Measurements from ENCODE around the gene S100A2. TPM values are rescaled to one million over a fixed set of nuclear protein-coding genes. Genes with fewer than 3 reads are reported as not detected.
A peak's percentile ranks its signal among the peaks of the same experiment; 100 is the strongest.

The S100A2 gene
- total and polyA plus RNA-seq, 2 experiments from 2014 or later: 0.66 to 0.89 TPM

DNA sequence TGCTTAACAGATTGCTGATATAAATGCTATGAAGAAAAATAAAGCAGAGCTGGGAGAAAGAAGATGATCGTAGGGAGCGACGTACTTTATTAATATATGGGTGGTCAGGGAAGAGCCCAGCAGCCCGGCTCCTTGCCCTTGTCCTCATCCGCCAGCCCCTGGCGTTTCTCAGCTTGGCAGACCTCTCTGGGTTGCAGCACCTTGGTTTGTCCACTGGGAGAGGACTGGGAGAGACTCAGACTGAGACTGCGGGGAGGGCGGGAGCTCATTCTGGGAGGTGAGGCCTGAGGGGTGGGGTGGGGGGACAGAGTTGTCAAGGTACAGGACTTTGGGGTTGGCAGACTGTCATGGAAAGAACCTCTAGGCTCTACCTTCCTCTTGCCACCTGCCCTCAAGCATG, 13.3 kb downstream of the S100A2 start:
- H3K27me3 ChIP-seq (ENCODE audit: insufficient read depth): no peaks in the 10 kb centered on the region
- no peaks in the 10 kb centered on the region for H3K36me3 ChIP-seq (ENCODE audit: insufficient read depth)
- no peak overlapping the region for H3K27ac Mint-ChIP-seq
- H3K36me3 Mint-ChIP-seq (ENCODE audit: low read depth): no peaks in the 10 kb centered on the region
- no peaks in the 10 kb centered on the region for H3K9me2 ChIP-seq (ENCODE audit: insufficient read depth)
- H3F3A ChIP-seq (replicated peaks; ENCODE audit: low read depth): no peaks in the 10 kb centered on the region
- ATAC-seq (peak; percentile 84), DNase-seq (ENCODE audit: low spot score) (peak; percentile 62)
- H3K4me3 Mint-ChIP-seq: no peak overlapping the region
- H3K4me2 ChIP-seq: no peak overlapping the region
- no peaks in the 10 kb centered on the region for H4K20me1 ChIP-seq (replicated peaks; ENCODE audit: insufficient read depth)
- TF ChIP-seq, protein P1, sequence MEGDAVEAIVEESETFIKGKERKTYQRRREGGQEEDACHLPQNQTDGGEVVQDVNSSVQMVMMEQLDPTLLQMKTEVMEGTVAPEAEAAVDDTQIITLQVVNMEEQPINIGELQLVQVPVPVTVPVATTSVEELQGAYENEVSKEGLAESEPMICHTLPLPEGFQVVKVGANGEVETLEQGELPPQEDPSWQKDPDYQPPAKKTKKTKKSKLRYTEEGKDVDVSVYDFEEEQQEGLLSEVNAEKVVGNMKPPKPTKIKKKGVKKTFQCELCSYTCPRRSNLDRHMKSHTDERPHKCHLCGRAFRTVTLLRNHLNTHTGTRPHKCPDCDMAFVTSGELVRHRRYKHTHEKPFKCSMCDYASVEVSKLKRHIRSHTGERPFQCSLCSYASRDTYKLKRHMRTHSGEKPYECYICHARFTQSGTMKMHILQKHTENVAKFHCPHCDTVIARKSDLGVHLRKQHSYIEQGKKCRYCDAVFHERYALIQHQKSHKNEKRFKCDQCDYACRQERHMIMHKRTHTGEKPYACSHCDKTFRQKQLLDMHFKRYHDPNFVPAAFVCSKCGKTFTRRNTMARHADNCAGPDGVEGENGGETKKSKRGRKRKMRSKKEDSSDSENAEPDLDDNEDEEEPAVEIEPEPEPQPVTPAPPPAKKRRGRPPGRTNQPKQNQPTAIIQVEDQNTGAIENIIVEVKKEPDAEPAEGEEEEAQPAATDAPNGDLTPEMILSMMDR (conservative IDR thresholded peaks at IDR 0.05; ENCODE audit: low read depth in 2 of 2): 0 out of 4 replicates have a peak, but pooled peaks have one; percentile 5 to 25
- TF ChIP-seq ZNF331 (CRISPR knock-in tag; IDR thresholded peaks at IDR 0.05; ENCODE audit: low read depth): no peak
- H2AFZ ChIP-seq: no peak overlapping the region
- no peak overlapping the region for H3K4me3 ChIP-seq
- peaks cover 38% of the 10 kb centered on the region for H3K4me1 Mint-ChIP-seq
- peaks cover 2% of the 10 kb centered on the region; the same call in 1 of the 2 replicates for H3K4me1 ChIP-seq (ENCODE audit: insufficient read depth)
- H3K27ac ChIP-seq (ENCODE audit: low read depth): no peak overlapping the region
- peaks cover 16% of the 10 kb centered on the region for H3K27me3 Mint-ChIP-seq (ENCODE audit: insufficient read depth, low read depth, poor library complexity)
- no peaks in the 10 kb centered on the region for H3K79me2 ChIP-seq (replicated peaks; ENCODE audit: insufficient read depth)
- H3K9me3 Mint-ChIP-seq: no peaks in the 10 kb centered on the region

DNA sequence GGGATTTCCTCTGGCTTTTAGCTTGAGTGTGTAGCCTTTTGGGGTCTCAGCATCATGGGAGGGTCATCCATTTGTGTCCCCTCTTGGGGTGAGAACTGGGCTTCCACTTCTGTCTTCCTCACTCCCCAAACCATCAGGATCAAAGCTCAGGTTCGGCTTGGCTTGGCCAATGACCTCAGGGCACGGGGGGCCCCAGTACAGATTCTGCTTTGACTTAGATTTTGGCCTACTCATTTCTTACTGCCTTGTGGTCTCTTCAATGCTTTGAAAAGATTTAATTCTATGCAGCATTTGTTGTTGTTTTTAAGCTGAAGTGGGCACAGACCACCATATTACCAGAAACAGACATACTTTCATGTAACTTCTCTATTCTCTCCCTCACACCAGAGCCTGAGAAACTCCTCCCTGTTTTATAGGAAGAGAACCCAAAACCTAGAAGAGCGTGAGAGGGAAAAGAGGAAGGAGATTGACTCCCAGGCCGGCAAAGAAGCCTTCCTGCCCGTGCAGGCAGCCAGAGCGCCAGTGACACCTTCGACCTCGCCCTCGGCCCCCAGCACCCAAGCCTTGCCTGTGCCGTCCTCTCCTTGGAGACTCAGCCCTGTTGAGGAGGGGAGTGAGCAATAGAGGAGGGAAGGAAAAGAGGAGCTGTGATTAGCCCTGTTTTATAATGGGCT, 14.7 kb downstream of the S100A2 start:
- Histone ChIP-seq H2AFZ (no peak overlapping the region), H3K4me1 (ENCODE audit: insufficient read depth) (peaks cover 6% of the 10 kb centered on the region; the same call in 1 of the 2 replicates), H3K4me2 (no peak overlapping the region), H3K79me2 (replicated peaks; ENCODE audit: insufficient read depth) (no peaks in the 10 kb centered on the region), H3K27me3 (ENCODE audit: insufficient read depth) (no peaks in the 10 kb centered on the region), H3K4me3 (no peak overlapping the region), H3K36me3 (ENCODE audit: insufficient read depth) (no peaks in the 10 kb centered on the region), H3K27ac (ENCODE audit: low read depth) (no peak overlapping the region), H4K20me1 (replicated peaks; ENCODE audit: insufficient read depth) (no peaks in the 10 kb centered on the region), H3F3A (replicated peaks; ENCODE audit: low read depth) (no peaks in the 10 kb centered on the region), H3K9me2 (ENCODE audit: insufficient read depth) (no peaks in the 10 kb centered on the region)
- Mint-ChIP-seq H3K27me3 (ENCODE audit: insufficient read depth, low read depth, poor library complexity) (peaks cover 18% of the 10 kb centered on the region), H3K4me1 (peaks cover 47% of the 10 kb centered on the region), H3K27ac (no peak overlapping the region), H3K36me3 (ENCODE audit: low read depth) (no peaks in the 10 kb centered on the region), H3K9me3 (no peaks in the 10 kb centered on the region), H3K4me3 (no peak overlapping the region)
- DNase-seq (ENCODE audit: low spot score): no peak
- no peak for ATAC-seq
- TF ChIP-seq POLR2AphosphoS5 (IDR thresholded peaks at IDR 0.05; ENCODE audit: low read depth) (no peak), NANOG (IDR thresholded peaks at IDR 0.05; ENCODE audit: borderline replicate concordance) (no peak), EZH2 (IDR thresholded peaks at IDR 0.05; ENCODE audit: low read depth, unreplicated experiment) (no peak), ZNF114 (CRISPR knock-in tag; IDR thresholded peaks at IDR 0.05) (no peak), EZH2phosphoT487 (IDR thresholded peaks at IDR 0.05; ENCODE audit: unreplicated experiment) (no peak), STAT1 (IDR thresholded peaks at IDR 0.05; ENCODE audit: unreplicated experiment) (no peak), CREB1 (CRISPR knock-in tag; IDR thresholded peaks at IDR 0.05; ENCODE audit: low read depth) (no peak), ZNF331 (CRISPR knock-in tag; IDR thresholded peaks at IDR 0.05; ENCODE audit: low read depth) (no peak)
- TF ChIP-seq, protein P2, sequence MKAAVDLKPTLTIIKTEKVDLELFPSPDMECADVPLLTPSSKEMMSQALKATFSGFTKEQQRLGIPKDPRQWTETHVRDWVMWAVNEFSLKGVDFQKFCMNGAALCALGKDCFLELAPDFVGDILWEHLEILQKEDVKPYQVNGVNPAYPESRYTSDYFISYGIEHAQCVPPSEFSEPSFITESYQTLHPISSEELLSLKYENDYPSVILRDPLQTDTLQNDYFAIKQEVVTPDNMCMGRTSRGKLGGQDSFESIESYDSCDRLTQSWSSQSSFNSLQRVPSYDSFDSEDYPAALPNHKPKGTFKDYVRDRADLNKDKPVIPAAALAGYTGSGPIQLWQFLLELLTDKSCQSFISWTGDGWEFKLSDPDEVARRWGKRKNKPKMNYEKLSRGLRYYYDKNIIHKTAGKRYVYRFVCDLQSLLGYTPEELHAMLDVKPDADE (IDR thresholded peaks at IDR 0.05): no peak
- TF ChIP-seq, protein P3, sequence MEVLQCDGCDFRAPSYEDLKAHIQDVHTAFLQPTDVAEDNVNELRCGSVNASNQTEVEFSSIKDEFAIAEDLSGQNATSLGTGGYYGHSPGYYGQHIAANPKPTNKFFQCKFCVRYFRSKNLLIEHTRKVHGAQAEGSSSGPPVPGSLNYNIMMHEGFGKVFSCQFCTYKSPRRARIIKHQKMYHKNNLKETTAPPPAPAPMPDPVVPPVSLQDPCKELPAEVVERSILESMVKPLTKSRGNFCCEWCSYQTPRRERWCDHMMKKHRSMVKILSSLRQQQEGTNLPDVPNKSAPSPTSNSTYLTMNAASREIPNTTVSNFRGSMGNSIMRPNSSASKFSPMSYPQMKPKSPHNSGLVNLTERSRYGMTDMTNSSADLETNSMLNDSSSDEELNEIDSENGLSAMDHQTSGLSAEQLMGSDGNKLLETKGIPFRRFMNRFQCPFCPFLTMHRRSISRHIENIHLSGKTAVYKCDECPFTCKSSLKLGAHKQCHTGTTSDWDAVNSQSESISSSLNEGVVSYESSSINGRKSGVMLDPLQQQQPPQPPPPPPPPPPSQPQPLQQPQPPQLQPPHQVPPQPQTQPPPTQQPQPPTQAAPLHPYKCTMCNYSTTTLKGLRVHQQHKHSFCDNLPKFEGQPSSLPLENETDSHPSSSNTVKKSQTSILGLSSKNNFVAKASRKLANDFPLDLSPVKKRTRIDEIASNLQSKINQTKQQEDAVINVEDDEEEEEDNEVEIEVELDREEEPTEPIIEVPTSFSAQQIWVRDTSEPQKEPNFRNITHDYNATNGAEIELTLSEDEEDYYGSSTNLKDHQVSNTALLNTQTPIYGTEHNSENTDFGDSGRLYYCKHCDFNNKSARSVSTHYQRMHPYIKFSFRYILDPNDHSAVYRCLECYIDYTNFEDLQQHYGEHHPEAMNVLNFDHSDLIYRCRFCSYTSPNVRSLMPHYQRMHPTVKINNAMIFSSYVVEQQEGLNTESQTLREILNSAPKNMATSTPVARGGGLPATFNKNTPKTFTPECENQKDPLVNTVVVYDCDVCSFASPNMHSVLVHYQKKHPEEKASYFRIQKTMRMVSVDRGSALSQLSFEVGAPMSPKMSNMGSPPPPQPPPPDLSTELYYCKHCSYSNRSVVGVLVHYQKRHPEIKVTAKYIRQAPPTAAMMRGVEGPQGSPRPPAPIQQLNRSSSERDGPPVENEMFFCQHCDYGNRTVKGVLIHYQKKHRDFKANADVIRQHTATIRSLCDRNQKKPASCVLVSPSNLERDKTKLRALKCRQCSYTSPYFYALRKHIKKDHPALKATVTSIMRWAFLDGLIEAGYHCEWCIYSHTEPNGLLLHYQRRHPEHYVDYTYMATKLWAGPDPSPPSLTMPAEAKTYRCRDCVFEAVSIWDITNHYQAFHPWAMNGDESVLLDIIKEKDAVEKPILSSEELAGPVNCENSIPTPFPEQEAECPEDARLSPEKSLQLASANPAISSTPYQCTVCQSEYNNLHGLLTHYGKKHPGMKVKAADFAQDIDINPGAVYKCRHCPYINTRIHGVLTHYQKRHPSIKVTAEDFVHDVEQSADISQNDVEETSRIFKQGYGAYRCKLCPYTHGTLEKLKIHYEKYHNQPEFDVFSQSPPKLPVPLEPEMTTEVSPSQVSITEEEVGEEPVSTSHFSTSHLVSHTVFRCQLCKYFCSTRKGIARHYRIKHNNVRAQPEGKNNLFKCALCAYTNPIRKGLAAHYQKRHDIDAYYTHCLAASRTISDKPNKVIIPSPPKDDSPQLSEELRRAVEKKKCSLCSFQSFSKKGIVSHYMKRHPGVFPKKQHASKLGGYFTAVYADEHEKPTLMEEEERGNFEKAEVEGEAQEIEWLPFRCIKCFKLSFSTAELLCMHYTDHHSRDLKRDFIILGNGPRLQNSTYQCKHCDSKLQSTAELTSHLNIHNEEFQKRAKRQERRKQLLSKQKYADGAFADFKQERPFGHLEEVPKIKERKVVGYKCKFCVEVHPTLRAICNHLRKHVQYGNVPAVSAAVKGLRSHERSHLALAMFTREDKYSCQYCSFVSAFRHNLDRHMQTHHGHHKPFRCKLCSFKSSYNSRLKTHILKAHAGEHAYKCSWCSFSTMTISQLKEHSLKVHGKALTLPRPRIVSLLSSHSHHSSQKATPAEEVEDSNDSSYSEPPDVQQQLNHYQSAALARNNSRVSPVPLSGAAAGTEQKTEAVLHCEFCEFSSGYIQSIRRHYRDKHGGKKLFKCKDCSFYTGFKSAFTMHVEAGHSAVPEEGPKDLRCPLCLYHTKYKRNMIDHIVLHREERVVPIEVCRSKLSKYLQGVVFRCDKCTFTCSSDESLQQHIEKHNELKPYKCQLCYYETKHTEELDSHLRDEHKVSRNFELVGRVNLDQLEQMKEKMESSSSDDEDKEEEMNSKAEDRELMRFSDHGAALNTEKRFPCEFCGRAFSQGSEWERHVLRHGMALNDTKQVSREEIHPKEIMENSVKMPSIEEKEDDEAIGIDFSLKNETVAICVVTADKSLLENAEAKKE (CRISPR knock-in tag; IDR thresholded peaks at IDR 0.05): no peak

Data from GM23338 (cell line).